HL-60 (cell line): ENCODE results near the gene DENND11.

Experiments used
- DNase-seq, 2 experiments: peaks; one replicate each; pipeline ENCODE4 v3.0.0-alpha.2; 2010 to 2020; ENCODE audit warnings: low read depth in 1 of 2, low spot score in 1 of 2
- H3K27ac ChIP-seq: fragments of 250-450 bp; sonication (Bioruptor Pico); replicated peaks from 2 replicates; pipeline ENCODE4 v1.5.1; 2020; ENCODE audit warnings: mild to moderate bottlenecking, moderate library complexity
- H3K27me3 ChIP-seq: fragments of 250-450 bp; sonication (Bioruptor Pico); 2 replicates; pipeline ENCODE4 v1.5.1; 2021; ENCODE audit warnings: mild to moderate bottlenecking, moderate library complexity; ENCODE audit not compliant: insufficient read depth, poor library complexity, severe bottlenecking
- H3K4me3 ChIP-seq: replicated peaks from 2 replicates; pipeline ENCODE4 v1.5.1; 2011; ENCODE audit warnings: mild to moderate bottlenecking, control low read depth, low read length; ENCODE audit not compliant: insufficient read depth
- GABPA ChIP-seq: IDR thresholded peaks from 2 replicates; pipeline ENCODE4 v1.6.1; 2012; ENCODE audit warnings: low read depth
- POLR2AphosphoS5 ChIP-seq: IDR thresholded peaks from 2 replicates; pipeline ENCODE4 v1.6.1; 2012; ENCODE audit warnings: low read depth
- REST ChIP-seq: IDR thresholded peaks from 2 replicates; pipeline ENCODE4 v1.6.1; 2012; ENCODE audit warnings: low read depth; ENCODE audit not compliant: insufficient replicate concordance
- SPI1 ChIP-seq: IDR thresholded peaks from 2 replicates; pipeline ENCODE4 v1.6.1; 2012; ENCODE audit warnings: low read depth, mild to moderate bottlenecking, borderline replicate concordance
- TF ChIP-seq, protein P1 (sequence below): IDR thresholded peaks from one replicate; pipeline ENCODE4 v1.5.1; 2011; ENCODE audit warnings: low read length, control low read depth, inconsistent platforms; ENCODE audit not compliant: insufficient read depth

DENND11 gene

DNA sequence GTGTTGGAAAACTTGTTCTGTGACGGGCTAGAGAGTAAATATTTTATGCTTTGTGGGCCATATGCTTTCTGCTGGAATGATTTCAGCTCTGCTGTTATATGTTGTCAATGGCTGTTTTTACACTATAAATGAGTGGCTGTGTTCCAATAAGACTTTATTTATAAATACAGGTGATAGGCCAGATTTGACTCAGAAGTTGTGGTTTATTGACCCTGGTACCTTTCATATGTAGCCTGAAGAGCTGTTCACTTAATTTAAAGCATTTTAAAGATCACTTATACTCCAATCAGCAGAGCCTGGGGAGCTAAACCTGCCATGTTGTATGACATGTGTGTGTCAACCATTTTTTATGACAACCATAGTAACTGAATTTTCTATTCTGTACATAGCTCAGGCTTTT is 27.1 kb upstream of the DENND11 start:
- no peak for DNase-seq
- H3K27me3 ChIP-seq = no peaks in the 10 kb centered on the region

GRCh38 chr7:141722529-141722928 is 20.6 kb upstream of the DENND11 start:
- TF ChIP-seq REST = no peak
- TF ChIP-seq, protein P1, sequence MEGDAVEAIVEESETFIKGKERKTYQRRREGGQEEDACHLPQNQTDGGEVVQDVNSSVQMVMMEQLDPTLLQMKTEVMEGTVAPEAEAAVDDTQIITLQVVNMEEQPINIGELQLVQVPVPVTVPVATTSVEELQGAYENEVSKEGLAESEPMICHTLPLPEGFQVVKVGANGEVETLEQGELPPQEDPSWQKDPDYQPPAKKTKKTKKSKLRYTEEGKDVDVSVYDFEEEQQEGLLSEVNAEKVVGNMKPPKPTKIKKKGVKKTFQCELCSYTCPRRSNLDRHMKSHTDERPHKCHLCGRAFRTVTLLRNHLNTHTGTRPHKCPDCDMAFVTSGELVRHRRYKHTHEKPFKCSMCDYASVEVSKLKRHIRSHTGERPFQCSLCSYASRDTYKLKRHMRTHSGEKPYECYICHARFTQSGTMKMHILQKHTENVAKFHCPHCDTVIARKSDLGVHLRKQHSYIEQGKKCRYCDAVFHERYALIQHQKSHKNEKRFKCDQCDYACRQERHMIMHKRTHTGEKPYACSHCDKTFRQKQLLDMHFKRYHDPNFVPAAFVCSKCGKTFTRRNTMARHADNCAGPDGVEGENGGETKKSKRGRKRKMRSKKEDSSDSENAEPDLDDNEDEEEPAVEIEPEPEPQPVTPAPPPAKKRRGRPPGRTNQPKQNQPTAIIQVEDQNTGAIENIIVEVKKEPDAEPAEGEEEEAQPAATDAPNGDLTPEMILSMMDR = no peak
- TF ChIP-seq SPI1 = no peak
- no peak for TF ChIP-seq GABPA
- no peak for TF ChIP-seq POLR2AphosphoS5
- Histone ChIP-seq H3K4me3 (no peak overlapping the region), H3K27ac (no peak overlapping the region), H3K27me3 (no peaks in the 10 kb centered on the region)
- DNase-seq = no peak

More for the DNA sequence above, 27.1 kb upstream of the DENND11 start:
- H3K27ac ChIP-seq = no peak overlapping the region
- no peak for TF ChIP-seq SPI1
- TF ChIP-seq, protein P1 = no peak
- no peak for TF ChIP-seq GABPA
- TF ChIP-seq REST = no peak
- no peak overlapping the region for H3K4me3 ChIP-seq

- DNase-seq = no peak
- H3K27me3 ChIP-seq = no peaks in the 10 kb centered on the region
- TF ChIP-seq REST = no peak
- TF ChIP-seq, protein P1 = no peak
- TF ChIP-seq SPI1 = no peak
- TF ChIP-seq GABPA = no peak
- no peak for TF ChIP-seq POLR2AphosphoS5
- H3K4me3 ChIP-seq = no peak overlapping the region
- H3K27ac ChIP-seq = no peak overlapping the region
Measured at GRCh38 chr7:141717450-141717849, 15.5 kb upstream of the DENND11 start.
